Globus pallidus (tissue), 1 donor: Measurements from ENCODE around the gene DSTYK.
"Not testable (repeated sequence)": the region's sequence is repeated elsewhere in the genome, so short reads cannot be mapped to it uniquely, and the experiment has no call there.

Source experiments
- DNase-seq: peaks from one replicate; pipeline ENCODE4 v3.0.0-alpha.2; 2015; ENCODE audit warnings: low spot score

Gene DSTYK

GRCh38 chr1:205170532-205171269 is 40.8 kb downstream of the DSTYK start:
- no peak for DNase-seq

GRCh38 chr1:205169248-205169647 is 42.3 kb downstream of the DSTYK start:
- no peak for DNase-seq

- DNase-seq, result no peak
These were observed 43.2 kb downstream of the DSTYK start for GRCh38 chr1:205168291-205168690.

GRCh38 chr1:205162301-205162700 is 49.2 kb downstream of the DSTYK start:
- DNase-seq, result no peak

GRCh38 chr1:205161076-205161475 is 50.4 kb downstream of the DSTYK start:
- DNase-seq, result no peak

GRCh38 chr1:205158048-205158616 is 53.4 kb downstream of the DSTYK start:
- DNase-seq, result no peak

GRCh38 chr1:205155665-205156377 is 55.7 kb downstream of the DSTYK start:
- DNase-seq, result not testable (repeated sequence)

- DNase-seq, result no peak
These were observed 59.0 kb downstream of the DSTYK start for GRCh38 chr1:205152505-205152904.

GRCh38 chr1:205150651-205151428 is 60.7 kb downstream of the DSTYK start:
- DNase-seq, result no peak

- no peak for DNase-seq
These were observed 64.2 kb downstream of the DSTYK start for GRCh38 chr1:205147191-205147835.

GRCh38 chr1:205144751-205145150 is 66.8 kb downstream of the DSTYK start:
- no peak for DNase-seq

GRCh38 chr1:205144046-205144720 is 67.3 kb downstream of the DSTYK start:
- no peak for DNase-seq

- no peak for DNase-seq
These were observed 69.4 kb downstream of the DSTYK start for GRCh38 chr1:205142102-205142469.

GRCh38 chr1:205141236-205142101 is 70.0 kb downstream of the DSTYK start:
- peak; percentile 81 for DNase-seq

GRCh38 chr1:205140113-205140512 is 71.4 kb downstream of the DSTYK start:
- no peak for DNase-seq

- no peak for DNase-seq
These were observed 73.6 kb downstream of the DSTYK start for GRCh38 chr1:205137901-205138300.

GRCh38 chr1:205133287-205133686 is 78.2 kb downstream of the DSTYK start:
- DNase-seq, result no peak

- DNase-seq, result no peak
These were observed 82.0 kb downstream of the DSTYK start for GRCh38 chr1:205129447-205130029.

GRCh38 chr1:205128050-205128449 is 83.5 kb downstream of the DSTYK start:
- no peak for DNase-seq

- DNase-seq, result no peak
These were observed 83.9 kb downstream of the DSTYK start for GRCh38 chr1:205127646-205128045.
